HEK293T (cell line): ENCODE results near the gene GFI1B.

Experiments
- BHLHE40 ChIP-seq: fragments of 450-650 bp; IDR thresholded peaks from 2 replicates; pipeline ENCODE4 v1.6.1; 2016; ENCODE audit warnings: mild to moderate bottlenecking, moderate library complexity, borderline replicate concordance
- CTBP1 ChIP-seq: fragments of 450-650 bp; IDR thresholded peaks from 2 replicates; pipeline ENCODE4 v1.6.1; 2016; ENCODE audit warnings: borderline replicate concordance
- FOXA1 ChIP-seq: fragments of 450-650 bp; IDR thresholded peaks from 2 replicates; pipeline ENCODE4 v1.6.1; 2016; ENCODE audit warnings: mild to moderate bottlenecking
- FOXK2 ChIP-seq: fragments of 450-650 bp; IDR thresholded peaks from 2 replicates; pipeline ENCODE4 v1.6.1; 2016; ENCODE audit warnings: mild to moderate bottlenecking
- FOXM1 ChIP-seq: fragments of 450-650 bp; IDR thresholded peaks from 2 replicates; pipeline ENCODE4 v1.6.1; 2017; ENCODE audit warnings: mild to moderate bottlenecking, borderline replicate concordance
- HDGF ChIP-seq: fragments of 450-650 bp; IDR thresholded peaks from 2 replicates; pipeline ENCODE4 v1.6.1; 2017; ENCODE audit warnings: antibody characterized with exemption, borderline replicate concordance
- L3MBTL2 ChIP-seq: fragments of 450-650 bp; conservative IDR thresholded peaks from 2 replicates; pipeline ENCODE4 v1.6.1; 2016; ENCODE audit warnings: mild to moderate bottlenecking
- NFRKB ChIP-seq: fragments of 450-650 bp; IDR thresholded peaks from 2 replicates; pipeline ENCODE4 v1.6.1; 2016; ENCODE audit warnings: mild to moderate bottlenecking, moderate library complexity
- PKNOX1 ChIP-seq: fragments of 450-650 bp; IDR thresholded peaks from 2 replicates; pipeline ENCODE4 v1.6.1; 2016
- SP1 ChIP-seq: fragments of 450-650 bp; IDR thresholded peaks from 2 replicates; pipeline ENCODE4 v1.6.1; 2017
- TARDBP ChIP-seq: fragments of 450-650 bp; IDR thresholded peaks from 2 replicates; pipeline ENCODE4 v1.6.1; 2016
- ZNF384 ChIP-seq: fragments of 450-650 bp; IDR thresholded peaks from 2 replicates; pipeline ENCODE4 v1.6.1; 2016

GRCh38 chr9:133030317-133031129 is 52.0 kb downstream of the GFI1B start, which contains the start of gene GTF3C5:
- TF ChIP-seq NFRKB (peak; percentile 91), SP1 (no peak), L3MBTL2 (peak; percentile 65), TARDBP (no peak), BHLHE40 (no peak), ZNF384 (no peak), CTBP1 (peak; percentile 88), FOXA1 (no peak), PKNOX1 (no peak), HDGF (no peak), FOXK2 (no peak), FOXM1 (peak; percentile 68; the same call in 1 of the 2 replicates)
